SK-N-MC (cell line): ENCODE data around the gene FOXC2.

Experiments
- DNase-seq: peaks from one replicate; pipeline ENCODE4 v3.0.0-alpha.2; 2011; ENCODE audit warnings: low read depth, low spot score
- H3K27ac ChIP-seq: fragments of 200-600 bp; sonication (generic); 2 replicates; pipeline ENCODE4 v1.5.1; 2016; ENCODE audit warnings: mixed run types
- H3K36me3 ChIP-seq: fragments of 200-600 bp; sonication (generic); 2 replicates; pipeline ENCODE4 v1.6.1; 2017; ENCODE audit warnings: antibody characterized with exemption, low read length, mixed read lengths; ENCODE audit not compliant: insufficient read depth
- H3K4me3 ChIP-seq: fragments of 200-600 bp; sonication (generic); 2 replicates; pipeline ENCODE4 v1.5.1; 2016
- H3K9ac ChIP-seq: fragments of 200-600 bp; sonication (generic); 2 replicates; pipeline ENCODE4 v1.8.0; 2017; ENCODE audit warnings: mixed run types, mixed read lengths; ENCODE audit not compliant: insufficient read length
- H3K9me3 ChIP-seq: fragments of 200-600 bp; sonication (generic); 2 replicates; pipeline ENCODE4 v1.6.1; 2017; ENCODE audit warnings: low read depth, mild to moderate bottlenecking, antibody characterized with exemption, low read length, moderate library complexity, mixed read lengths
- EZH2 ChIP-seq: fragments of 200-600 bp; sonication (generic); IDR thresholded peaks from one replicate; pipeline ENCODE4 v1.6.1; 2017; ENCODE audit warnings: antibody characterized with exemption
- FOXP2 ChIP-seq: optimal IDR thresholded peaks from 2 replicates; pipeline ENCODE3; 2011; ENCODE audit warnings: mild to moderate bottlenecking, moderate library complexity; ENCODE audit not compliant: insufficient read depth; ENCODE audit errors: extremely low read length, control extremely low read depth
- POLR2AphosphoS5 ChIP-seq: IDR thresholded peaks from 2 replicates; pipeline ENCODE4 v1.6.1; 2012; ENCODE audit warnings: mild to moderate bottlenecking, low read depth, low read length, borderline replicate concordance

The FOXC2 gene

DNA sequence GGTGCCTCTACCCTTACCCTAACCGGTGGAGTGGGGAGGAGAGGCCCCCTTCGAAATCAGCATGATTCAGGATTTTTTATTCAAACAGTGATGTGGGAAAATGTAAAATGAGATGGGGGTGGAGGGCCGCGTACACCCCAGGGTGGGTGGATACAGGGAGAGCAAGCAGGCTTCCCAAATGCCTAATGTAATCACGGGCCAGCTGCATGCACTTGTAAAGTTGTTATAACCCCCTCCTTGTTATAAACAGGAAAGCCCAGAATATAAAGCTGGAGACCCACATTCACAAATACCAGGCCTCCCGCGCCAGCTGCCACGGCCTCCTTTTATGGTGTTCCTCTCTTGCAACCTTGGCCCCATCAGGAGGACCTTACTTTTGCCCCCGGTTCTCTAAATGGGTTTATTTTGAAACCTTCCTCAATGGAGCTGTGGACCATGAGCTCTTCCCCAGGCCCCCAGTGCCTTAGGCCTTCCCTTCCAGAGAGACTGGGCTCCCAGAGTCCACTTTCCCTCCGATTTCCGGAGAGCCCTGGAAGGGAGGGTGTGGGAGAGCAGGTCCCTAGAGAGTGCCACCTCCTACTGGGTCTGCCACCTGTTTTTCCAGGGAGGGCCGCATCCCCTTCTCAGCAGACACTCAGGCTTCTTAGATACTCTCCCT is 10.8 kb downstream of the FOXC2 start:
- Histone ChIP-seq H3K9ac (no peak overlapping the region), H3K4me3 (no peak overlapping the region), H3K36me3 (no peaks in the 10 kb centered on the region), H3K9me3 (no peaks in the 10 kb centered on the region), H3K27ac (no peak overlapping the region)
- TF ChIP-seq POLR2AphosphoS5 (no peak), EZH2 (no peak), FOXP2 (no peak)
- no peak for DNase-seq

GRCh38 chr16:86578061-86578599 is 11.5 kb downstream of the FOXC2 start, which contains the start of gene FOXL1:
Gene FOXL1 (plus strand): TSS chr16:86578549. CDS start chr16:86578724, 175 bp downstream.
- H3K4me3 ChIP-seq: no peak within 1 kb of the TSS
- H3K36me3 ChIP-seq: no peaks in the 10 kb centered on the region
- no peak within 1 kb of the TSS for H3K27ac ChIP-seq
- DNase-seq: no peak
- no peak for TF ChIP-seq FOXP2
- TF ChIP-seq POLR2AphosphoS5: no peak
- TF ChIP-seq EZH2: no peak
- H3K9me3 ChIP-seq: no peaks in the 10 kb centered on the region
- H3K9ac ChIP-seq: no peak within 1 kb of the TSS

DNA sequence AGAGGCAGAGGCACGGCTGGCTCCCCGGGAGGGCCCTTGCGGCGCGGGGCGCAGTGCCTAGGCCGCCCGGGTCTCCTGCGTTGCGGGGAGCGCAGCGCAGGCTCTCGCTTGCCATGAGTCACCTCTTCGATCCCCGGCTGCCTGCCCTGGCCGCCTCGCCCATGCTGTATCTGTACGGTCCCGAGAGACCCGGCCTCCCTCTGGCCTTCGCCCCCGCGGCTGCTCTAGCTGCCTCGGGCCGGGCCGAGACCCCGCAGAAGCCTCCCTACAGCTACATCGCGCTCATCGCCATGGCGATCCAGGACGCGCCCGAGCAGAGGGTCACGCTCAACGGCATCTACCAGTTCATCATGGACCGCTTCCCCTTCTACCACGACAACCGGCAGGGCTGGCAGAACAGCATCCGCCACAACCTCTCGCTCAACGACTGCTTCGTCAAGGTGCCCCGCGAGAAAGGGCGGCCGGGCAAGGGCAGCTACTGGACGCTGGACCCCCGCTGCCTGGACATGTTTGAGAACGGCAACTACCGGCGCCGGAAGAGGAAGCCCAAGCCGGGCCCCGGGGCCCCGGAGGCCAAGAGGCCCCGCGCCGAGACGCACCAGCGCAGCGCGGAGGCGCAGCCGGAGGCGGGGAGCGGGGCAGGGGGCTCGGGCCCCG is 12.1 kb downstream of the FOXC2 start:
- Histone ChIP-seq H3K4me3 (no peak overlapping the region), H3K9ac (no peak overlapping the region), H3K36me3 (no peaks in the 10 kb centered on the region), H3K27ac (no peak overlapping the region), H3K9me3 (no peaks in the 10 kb centered on the region)
- TF ChIP-seq EZH2 (no peak), FOXP2 (no peak), POLR2AphosphoS5 (no peak)
- no peak for DNase-seq

DNA sequence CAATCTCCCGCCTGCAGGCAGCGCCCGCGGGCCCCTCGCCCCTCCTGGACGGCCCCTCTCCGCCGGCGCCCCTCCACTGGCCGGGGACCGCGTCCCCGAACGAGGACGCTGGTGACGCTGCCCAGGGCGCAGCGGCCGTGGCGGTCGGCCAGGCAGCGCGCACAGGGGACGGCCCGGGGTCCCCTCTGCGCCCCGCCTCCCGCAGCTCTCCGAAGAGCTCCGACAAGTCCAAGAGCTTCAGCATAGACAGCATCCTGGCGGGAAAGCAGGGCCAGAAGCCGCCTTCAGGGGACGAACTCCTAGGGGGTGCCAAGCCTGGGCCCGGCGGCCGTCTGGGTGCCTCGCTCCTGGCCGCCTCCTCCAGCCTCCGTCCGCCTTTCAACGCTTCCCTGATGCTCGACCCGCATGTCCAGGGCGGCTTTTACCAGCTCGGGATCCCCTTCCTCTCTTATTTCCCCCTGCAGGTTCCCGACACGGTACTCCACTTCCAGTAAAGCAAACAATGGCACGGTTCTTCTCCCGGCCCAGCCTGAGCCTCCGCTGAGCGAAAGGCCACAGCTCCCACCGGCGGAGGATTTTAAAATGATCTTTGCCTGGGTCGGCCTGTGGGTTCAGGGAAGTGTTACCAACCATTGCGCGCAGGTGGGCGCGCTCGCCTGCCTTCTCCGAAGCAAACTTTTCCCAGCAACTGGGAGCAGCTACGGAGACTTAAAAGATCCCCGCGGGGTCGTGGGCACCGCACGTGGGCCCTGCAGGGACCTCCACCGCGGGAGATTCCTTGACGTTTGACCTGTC is 12.8 kb downstream of the FOXC2 start:
- no peak overlapping the region for H3K9ac ChIP-seq
- H3K9me3 ChIP-seq: no peaks in the 10 kb centered on the region
- H3K27ac ChIP-seq: no peak overlapping the region
- DNase-seq: no peak
- H3K36me3 ChIP-seq: no peaks in the 10 kb centered on the region
- no peak overlapping the region for H3K4me3 ChIP-seq
- TF ChIP-seq EZH2: no peak
- TF ChIP-seq POLR2AphosphoS5: no peak
- TF ChIP-seq FOXP2: no peak

- Histone ChIP-seq H3K9me3 (no peaks in the 10 kb centered on the region), H3K4me3 (no peak overlapping the region), H3K27ac (no peak overlapping the region), H3K36me3 (no peaks in the 10 kb centered on the region), H3K9ac (no peak overlapping the region)
- TF ChIP-seq POLR2AphosphoS5: no peak
- no peak for TF ChIP-seq FOXP2
- no peak for TF ChIP-seq EZH2
- DNase-seq: no peak
Measured at GRCh38 chr16:86580063-86580790, 13.6 kb downstream of the FOXC2 start.

- H3K9ac ChIP-seq: no peak overlapping the region
- H3K36me3 ChIP-seq: no peaks in the 10 kb centered on the region
- no peak for DNase-seq
- TF ChIP-seq EZH2: no peak
- TF ChIP-seq POLR2AphosphoS5: no peak
- TF ChIP-seq FOXP2: no peak
- no peak overlapping the region for H3K4me3 ChIP-seq
- H3K9me3 ChIP-seq: no peaks in the 10 kb centered on the region
- H3K27ac ChIP-seq: no peak overlapping the region
Measured at GRCh38 chr16:86580791-86581170, 14.2 kb downstream of the FOXC2 start.

- no peaks in the 10 kb centered on the region for H3K36me3 ChIP-seq
- no peak overlapping the region for H3K27ac ChIP-seq
- no peak overlapping the region for H3K9ac ChIP-seq
- H3K4me3 ChIP-seq: no peak overlapping the region
- TF ChIP-seq EZH2: no peak
- H3K9me3 ChIP-seq: no peaks in the 10 kb centered on the region
- no peak for DNase-seq
Measured at GRCh38 chr16:86581458-86581857, 14.8 kb downstream of the FOXC2 start.

DNA sequence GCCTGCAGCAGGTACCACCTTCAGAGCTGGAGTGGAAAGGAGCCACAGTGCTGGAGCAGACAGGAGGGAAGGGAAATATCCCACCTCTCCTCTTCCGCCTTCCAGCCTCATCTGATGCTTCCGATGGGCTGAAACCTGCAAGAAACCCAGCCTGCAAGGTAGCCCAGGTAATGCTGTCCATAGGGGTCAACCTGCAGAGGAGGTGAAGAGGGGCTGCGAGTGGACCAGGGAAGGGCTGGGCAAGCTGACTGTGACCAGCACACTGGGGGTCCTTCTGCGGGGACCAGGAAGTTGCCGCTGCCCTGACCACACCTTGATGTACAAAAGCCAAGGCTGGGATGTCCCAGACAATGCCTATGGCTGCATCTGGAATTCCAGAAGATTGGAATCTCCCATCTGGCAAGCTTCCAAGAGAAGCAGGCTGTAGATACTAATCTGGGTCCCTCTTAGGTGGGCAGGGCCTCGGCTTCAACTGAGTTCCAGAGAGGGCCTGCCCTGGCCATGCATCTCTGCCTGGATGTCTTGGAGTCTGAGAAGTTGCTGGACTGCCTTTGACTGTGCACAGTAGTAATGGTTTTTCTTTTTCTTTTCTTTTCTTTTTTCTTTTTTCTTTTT is 17.5 kb downstream of the FOXC2 start:
- Histone ChIP-seq H3K36me3 (no peaks in the 10 kb centered on the region), H3K9me3 (no peaks in the 10 kb centered on the region), H3K9ac (no peak overlapping the region), H3K27ac (no peak overlapping the region), H3K4me3 (no peak overlapping the region)
- DNase-seq: no peak
- TF ChIP-seq POLR2AphosphoS5: no peak
- TF ChIP-seq FOXP2: no peak
- TF ChIP-seq EZH2: no peak
